Retinal pigment epithelial cell (primary cell): ENCODE data around the gene NEIL1.

Experiments
- DNase-seq: peaks from one replicate; pipeline ENCODE4 v3.0.0-alpha.2; 2010; ENCODE audit warnings: low read depth
- H3K4me3 ChIP-seq: 2 replicates; pipeline ENCODE4 v1.5.1; 2011; ENCODE audit warnings: mild to moderate bottlenecking, low read length, control low read depth, moderate library complexity
- CTCF ChIP-seq: conservative IDR thresholded peaks from 2 replicates; pipeline ENCODE4 v1.5.1; 2011; ENCODE audit warnings: low read depth, low read length, control low read depth, inconsistent platforms

NEIL1 gene

DNA sequence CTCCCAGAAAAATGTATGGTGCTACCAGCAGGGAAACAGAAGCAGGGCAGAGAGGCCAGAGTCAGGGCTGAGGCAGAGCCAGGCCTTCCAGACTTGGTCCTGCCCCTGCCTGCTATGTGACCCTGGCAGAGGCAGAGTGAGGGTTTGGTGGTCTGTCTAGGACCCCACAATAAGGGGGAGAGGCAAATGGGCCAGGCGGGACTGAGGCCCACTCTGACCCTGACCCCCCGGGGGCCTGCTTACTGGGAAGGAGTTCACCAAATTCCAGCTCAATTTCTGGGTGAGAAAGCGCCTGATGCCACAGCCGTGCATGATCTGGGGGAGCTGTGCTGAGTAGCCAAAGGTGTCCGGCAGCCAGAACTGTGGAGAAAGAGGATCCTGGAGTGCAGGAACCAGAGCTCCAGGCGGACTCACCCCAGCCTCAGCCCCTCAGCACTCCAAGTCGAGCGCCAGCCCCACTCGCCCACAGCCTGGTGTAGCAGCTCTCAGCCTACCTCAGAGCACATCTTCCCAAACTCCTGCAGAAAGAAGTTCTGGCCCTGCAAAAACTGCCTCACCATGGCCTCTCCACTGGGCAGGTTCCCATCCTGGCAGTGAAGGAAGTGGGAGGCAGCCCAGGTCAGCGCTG, 14.6 kb downstream of the NEIL1 start:
- no peak for TF ChIP-seq CTCF
- DNase-seq = no peak
- no peak overlapping the region for H3K4me3 ChIP-seq

- TF ChIP-seq CTCF = no peak
- DNase-seq = no peak
- no peak overlapping the region for H3K4me3 ChIP-seq
These were observed 15.3 kb downstream of the NEIL1 start for GRCh38 chr15:75361989-75362641.

GRCh38 chr15:75362642-75363249, 15.9 kb downstream of the NEIL1 start:
- no peak for DNase-seq
- no peak for TF ChIP-seq CTCF
- H3K4me3 ChIP-seq = no peak overlapping the region

- H3K4me3 ChIP-seq = no peak overlapping the region
- no peak for DNase-seq
- no peak for TF ChIP-seq CTCF
These were observed 16.9 kb downstream of the NEIL1 start for GRCh38 chr15:75363786-75364185.

DNA sequence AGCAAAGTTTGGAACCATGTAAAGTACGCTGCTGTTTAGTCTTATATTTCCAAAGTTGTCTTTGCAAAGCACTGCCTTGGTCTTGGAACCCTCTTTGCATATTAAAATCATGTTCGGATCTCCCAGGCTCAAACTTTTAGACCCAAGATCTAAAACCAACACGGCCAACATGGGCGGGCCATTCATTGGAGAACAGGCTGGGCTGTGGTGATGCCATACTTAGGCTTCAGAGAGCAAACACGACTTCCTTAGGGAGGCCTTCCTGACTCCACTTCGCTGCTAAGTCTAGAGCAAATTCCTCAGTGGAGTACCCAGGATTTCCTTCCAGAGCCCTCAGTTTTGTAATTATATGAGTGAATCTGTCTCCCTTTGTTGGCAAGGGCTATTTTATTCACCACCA, 18.0 kb downstream of the NEIL1 start:
- H3K4me3 ChIP-seq = no peak overlapping the region
- no peak for DNase-seq
- no peak for TF ChIP-seq CTCF

DNA sequence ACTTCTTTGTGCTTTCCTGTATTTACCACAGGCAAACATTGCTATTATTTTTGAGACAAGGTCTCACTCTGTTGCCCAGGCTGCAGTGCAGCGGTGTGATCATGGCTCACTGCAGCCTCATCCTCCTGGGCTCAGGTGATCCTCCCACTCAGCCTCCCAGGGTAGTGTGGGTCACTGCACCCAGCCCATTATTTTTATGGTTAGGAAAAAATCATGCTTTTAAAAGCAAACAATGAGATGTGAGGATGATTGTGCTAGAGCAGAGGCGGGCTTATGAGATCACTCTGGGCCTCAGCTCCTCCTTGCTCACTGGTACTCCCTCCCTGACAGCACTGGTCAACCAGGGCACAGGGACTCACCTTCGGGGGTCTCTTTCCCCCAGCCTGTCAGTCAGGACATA, 19.3 kb downstream of the NEIL1 start:
- no peak overlapping the region for H3K4me3 ChIP-seq
- DNase-seq = no peak
- TF ChIP-seq CTCF = no peak

DNA sequence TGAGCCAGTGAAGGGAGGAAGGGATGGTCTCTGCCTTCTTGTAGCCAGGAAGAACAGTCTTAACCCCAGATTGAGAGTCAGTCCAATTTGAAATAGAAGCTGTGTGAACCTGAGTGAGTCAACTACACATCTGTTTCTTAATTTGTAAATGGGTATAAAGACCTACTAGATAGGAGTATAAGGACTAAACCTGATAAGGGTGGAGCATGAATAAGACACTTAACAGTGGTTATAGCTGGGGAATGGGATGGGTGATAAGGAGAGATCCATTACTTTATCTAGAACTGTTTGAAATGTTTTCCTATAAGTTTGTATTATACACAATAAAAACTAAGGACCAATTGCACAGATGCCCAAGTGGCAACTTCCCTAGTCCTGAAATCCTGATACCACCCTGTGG, 20.2 kb downstream of the NEIL1 start:
- TF ChIP-seq CTCF = no peak
- H3K4me3 ChIP-seq = no peak overlapping the region
- DNase-seq = no peak
